Heart left ventricle (tissue), 13 donors: ENCODE data around the gene CACNA2D3.

Source experiments
- CTCF ChIP-seq, 12 donors: fragments of 200-600 bp; sonication (generic) in 4 of 12; IDR thresholded peaks; one replicate each; pipeline versions ENCODE4 v1.5.0 to v1.8.0; 2018 to 2022; ENCODE audit warnings: antibody characterized with exemption in 12 of 12, mild to moderate bottlenecking in 5 of 12
- POLR2A ChIP-seq, 2 donors: fragments of 450-650 bp; IDR thresholded peaks; one replicate each; pipeline ENCODE4 v1.6.1; 2017; ENCODE audit warnings: antibody characterized with exemption in 2 of 2, mild to moderate bottlenecking in 2 of 2, moderate library complexity in 2 of 2
- donor health status: ischemic (EF 13 %, LVEDD 7.1; RV severe dilation, severe dysfunction).
- donor health status: DM: no; HTN: yes; CAD: no.
- donor health status: DM: no; HTN: no; CAD: no.
- donor health status: ischemic (EF 25% LVEDD 6.9; RV normal size, moderate dysfunction).
- donor health status: ischemic (EF 25% LVEDD 5.7; RV mildly dilated, moderate dysfunction).
- donor health status: ischemic (EF 35%, LVEDD 5.7; RV mildly dilated, moderate dysfunction).
- donor health status: nonischemic (EF 11% LVEDD 7.7; RV severe dilation, severe dysfunction).
- donor health status: DM: yes; HTN: yes; CAD: no.
- donor health status: PGD.
- donor health status: ischemic (EF 29% LVEDD 5.4; RV normal size, mild dysfunction).
- donor health status: nonischemic (EF 23%, LVEDD 6.1; RV moderate dilation, normal function).

DNA sequence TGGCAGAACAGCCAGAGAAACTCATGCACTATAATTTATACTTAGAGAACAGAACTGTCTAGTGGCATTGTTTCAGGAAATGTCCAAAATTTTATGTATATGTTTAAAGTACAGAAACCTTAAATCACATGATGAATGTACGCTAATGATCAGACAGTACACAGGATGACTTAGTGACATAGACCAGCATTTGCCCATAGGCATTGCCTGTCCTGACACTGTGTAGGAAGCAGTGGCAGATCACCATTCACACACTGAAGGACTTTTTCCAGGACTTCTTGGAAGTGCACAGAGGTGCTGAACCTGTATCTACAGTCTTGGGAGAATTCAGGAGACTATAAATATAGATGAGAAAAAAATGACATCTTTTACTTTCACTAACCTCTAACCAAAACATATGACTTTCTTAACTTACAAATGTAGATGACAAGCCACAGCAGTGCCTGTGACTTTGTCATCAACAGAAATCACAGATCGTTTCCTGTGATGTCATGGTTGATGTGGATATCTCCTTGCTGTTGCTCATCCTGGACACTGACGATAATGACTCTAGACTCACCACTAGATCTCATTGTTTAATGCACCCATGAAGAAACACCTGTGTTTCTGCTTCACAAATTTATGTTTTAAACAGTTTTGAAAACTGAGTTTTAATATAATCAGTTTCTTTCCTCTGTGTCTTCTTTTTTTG lies 183.2 kb downstream of the CACNA2D3 start:
- no peak for TF ChIP-seq CTCF (IDR thresholded peaks at IDR 0.05)
- TF ChIP-seq POLR2A (IDR thresholded peaks at IDR 0.05), result no peak
